Loucy (cell line): ENCODE data around the gene SEC31B.

Experiments
- EZH2phosphoT487 ChIP-seq: fragments of 200-600 bp; IDR thresholded peaks from 2 replicates; pipeline ENCODE4 v1.6.1; 2018; ENCODE audit warnings: antibody characterized with exemption, mild to moderate bottlenecking, moderate library complexity, borderline replicate concordance
- TF ChIP-seq, protein P1 (sequence below): fragments of 200-600 bp; sonication (generic); conservative IDR thresholded peaks from 2 replicates; pipeline ENCODE4 v1.5.1; 2014; ENCODE audit warnings: mild to moderate bottlenecking, antibody characterized with exemption, low read length

DNA sequence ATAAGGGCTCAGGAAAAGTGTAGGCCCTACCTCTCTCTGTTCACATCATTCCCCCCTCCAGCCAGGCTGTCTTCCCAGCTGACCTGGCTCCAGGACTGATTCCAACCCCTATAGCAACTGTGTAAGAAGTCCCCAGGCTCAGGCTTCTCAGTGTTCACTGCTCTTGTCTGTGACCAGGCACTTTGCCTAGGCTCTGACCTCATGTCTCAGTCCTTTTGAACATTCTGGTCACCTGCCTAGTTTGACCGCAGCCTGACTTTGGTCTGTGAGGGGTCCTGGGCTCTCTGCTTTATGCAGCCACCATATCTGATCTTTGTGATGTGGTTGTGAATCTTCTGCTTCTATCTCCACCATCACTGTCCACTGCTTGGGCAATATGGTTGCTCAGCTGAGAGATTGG is 40.6 kb upstream of the SEC31B start:
- TF ChIP-seq, protein P1, sequence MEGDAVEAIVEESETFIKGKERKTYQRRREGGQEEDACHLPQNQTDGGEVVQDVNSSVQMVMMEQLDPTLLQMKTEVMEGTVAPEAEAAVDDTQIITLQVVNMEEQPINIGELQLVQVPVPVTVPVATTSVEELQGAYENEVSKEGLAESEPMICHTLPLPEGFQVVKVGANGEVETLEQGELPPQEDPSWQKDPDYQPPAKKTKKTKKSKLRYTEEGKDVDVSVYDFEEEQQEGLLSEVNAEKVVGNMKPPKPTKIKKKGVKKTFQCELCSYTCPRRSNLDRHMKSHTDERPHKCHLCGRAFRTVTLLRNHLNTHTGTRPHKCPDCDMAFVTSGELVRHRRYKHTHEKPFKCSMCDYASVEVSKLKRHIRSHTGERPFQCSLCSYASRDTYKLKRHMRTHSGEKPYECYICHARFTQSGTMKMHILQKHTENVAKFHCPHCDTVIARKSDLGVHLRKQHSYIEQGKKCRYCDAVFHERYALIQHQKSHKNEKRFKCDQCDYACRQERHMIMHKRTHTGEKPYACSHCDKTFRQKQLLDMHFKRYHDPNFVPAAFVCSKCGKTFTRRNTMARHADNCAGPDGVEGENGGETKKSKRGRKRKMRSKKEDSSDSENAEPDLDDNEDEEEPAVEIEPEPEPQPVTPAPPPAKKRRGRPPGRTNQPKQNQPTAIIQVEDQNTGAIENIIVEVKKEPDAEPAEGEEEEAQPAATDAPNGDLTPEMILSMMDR, result no peak
- no peak for TF ChIP-seq EZH2phosphoT487
